ENCODE measurements around the gene LCP1. TPM values are rescaled to one million over a fixed set of nuclear protein-coding genes. Genes with fewer than 3 reads are reported as not detected.

LCP1 gene
- total and polyA plus RNA-seq, 2 donors, result 181 to 596 TPM

DNA sequence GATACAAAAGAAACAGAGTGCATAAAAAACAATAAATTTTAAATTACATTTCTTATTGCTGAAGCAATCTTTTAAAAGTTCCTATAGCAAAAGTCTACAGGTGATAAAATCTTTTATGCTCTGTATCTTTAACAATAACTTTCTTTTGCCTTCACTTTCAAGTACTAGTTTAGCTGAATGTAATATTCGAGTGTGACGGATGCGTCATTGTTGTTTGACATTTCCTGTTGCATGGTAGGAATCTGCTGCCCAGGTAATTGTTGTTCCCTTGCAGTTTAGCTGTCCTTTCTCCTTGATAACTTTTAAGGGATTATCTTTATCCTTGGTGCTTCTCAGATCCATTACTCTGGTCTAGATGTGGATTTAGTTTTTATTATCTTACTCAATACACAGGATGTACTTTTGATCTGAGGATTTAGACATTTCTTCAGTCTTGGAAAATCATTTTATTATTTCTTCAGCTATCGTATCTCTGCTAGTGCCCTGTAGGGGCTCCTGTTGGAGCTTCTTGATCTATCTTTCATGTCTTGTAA lies 75.1 kb downstream of the LCP1 start:
- Histone ChIP-seq H3K27me3 (ENCODE audit: control insufficient read depth in 2 of 2, insufficient read depth in 1 of 2, low read length in 1 of 2) (no peaks in the 10 kb centered on the region), H3K36me3 (ENCODE audit: control insufficient read depth in 2 of 2, insufficient read depth in 2 of 2, low read length in 1 of 2) (no peaks in the 10 kb centered on the region), H3K4me1 (ENCODE audit: control insufficient read depth in 2 of 2, insufficient read depth in 2 of 2, low read length in 2 of 2) (peaks cover 0 to 4% of the 10 kb centered on the region in 2 donors), H3K9me3 (ENCODE audit: control insufficient read depth in 2 of 2, insufficient read depth in 1 of 2, low read length in 1 of 2) (no peaks in the 10 kb centered on the region), H3K27ac (ENCODE audit: low read depth in 1 of 2, low read length in 1 of 2) (no peak overlapping the region), H3K4me3 (ENCODE audit: low read length in 2 of 2) (no peak overlapping the region)
- WGBS, result 38% methylated on average over 4 of the region's 4 CpGs
- peak in 1 of 9 donors; percentile 31 for DNase-seq (ENCODE audit: low read depth in 6 of 9, low spot score in 9 of 9)

DNA sequence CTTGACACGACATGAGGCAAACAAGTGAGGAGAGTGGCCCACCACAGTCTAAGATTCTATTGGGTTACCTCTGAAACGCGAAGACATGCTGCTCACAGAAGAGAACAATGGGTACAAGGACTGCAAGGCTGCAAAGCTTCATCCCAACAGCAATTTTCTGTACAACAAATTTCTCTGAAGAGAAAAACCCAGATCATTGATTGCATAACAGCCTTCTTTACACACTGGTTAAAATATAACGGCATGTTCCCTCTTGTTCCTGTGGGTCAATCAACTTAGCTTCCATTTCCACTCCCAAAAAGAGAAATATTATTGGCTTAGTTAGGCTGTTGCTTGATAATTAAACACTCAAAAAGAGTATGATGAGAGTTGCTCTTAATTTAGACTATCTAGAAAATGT lies 77.1 kb downstream of the LCP1 start, which contains the start of gene CPB2:
Gene CPB2 (minus strand): TSS at position 166 of the 400 bp plus-strand sequence. CDS start 24 bp downstream, at position 142.
- Histone ChIP-seq H3K9me3 (ENCODE audit: control insufficient read depth in 2 of 2, insufficient read depth in 1 of 2, low read length in 1 of 2) (no peaks in the 10 kb centered on the region), H3K4me1 (ENCODE audit: control insufficient read depth in 2 of 2, insufficient read depth in 2 of 2, low read length in 2 of 2) (peaks cover 0 to 4% of the 10 kb centered on the region in 2 donors), H3K27me3 (ENCODE audit: control insufficient read depth in 2 of 2, insufficient read depth in 1 of 2, low read length in 1 of 2) (no peaks in the 10 kb centered on the region), H3K27ac (ENCODE audit: low read depth in 1 of 2, low read length in 1 of 2) (no peak within 1 kb of the TSS), H3K36me3 (ENCODE audit: control insufficient read depth in 2 of 2, insufficient read depth in 2 of 2, low read length in 1 of 2) (no peaks in the 10 kb centered on the region), H3K4me3 (ENCODE audit: low read length in 2 of 2) (no peak within 1 kb of the TSS)
- 98% methylated on average over 4 of the region's 4 CpGs for WGBS
- DNase-seq (ENCODE audit: low read depth in 6 of 9, low spot score in 9 of 9), result no peak

GRCh38 chr13:46103037-46103436 lies 78.9 kb downstream of the LCP1 start:
- H3K4me1 ChIP-seq (ENCODE audit: control insufficient read depth in 2 of 2, insufficient read depth in 2 of 2, low read length in 2 of 2), result no peaks in the 10 kb centered on the region
- WGBS, result over 99% methylated on average over 7 of the region's 7 CpGs
- no peaks in the 10 kb centered on the region for H3K36me3 ChIP-seq (ENCODE audit: control insufficient read depth in 2 of 2, insufficient read depth in 2 of 2, low read length in 1 of 2)
- no peak for DNase-seq (ENCODE audit: low read depth in 6 of 9, low spot score in 9 of 9)
- no peak overlapping the region for H3K27ac ChIP-seq (ENCODE audit: low read depth in 1 of 2, low read length in 1 of 2)
- no peak overlapping the region for H3K4me3 ChIP-seq (ENCODE audit: low read length in 2 of 2)
- H3K27me3 ChIP-seq (ENCODE audit: control insufficient read depth in 2 of 2, insufficient read depth in 1 of 2, low read length in 1 of 2), result no peaks in the 10 kb centered on the region
- H3K9me3 ChIP-seq (ENCODE audit: control insufficient read depth in 2 of 2, insufficient read depth in 1 of 2, low read length in 1 of 2), result no peaks in the 10 kb centered on the region

- no peak for DNase-seq (ENCODE audit: low read depth in 6 of 9, low spot score in 9 of 9)
- no peaks in the 10 kb centered on the region for H3K9me3 ChIP-seq (ENCODE audit: control insufficient read depth in 2 of 2, insufficient read depth in 1 of 2, low read length in 1 of 2)
- H3K27me3 ChIP-seq (ENCODE audit: control insufficient read depth in 2 of 2, insufficient read depth in 1 of 2, low read length in 1 of 2), result no peaks in the 10 kb centered on the region
- no peaks in the 10 kb centered on the region for H3K4me1 ChIP-seq (ENCODE audit: control insufficient read depth in 2 of 2, insufficient read depth in 2 of 2, low read length in 2 of 2)
- H3K4me3 ChIP-seq (ENCODE audit: low read length in 2 of 2), result no peak overlapping the region
- no peaks in the 10 kb centered on the region for H3K36me3 ChIP-seq (ENCODE audit: control insufficient read depth in 2 of 2, insufficient read depth in 2 of 2, low read length in 1 of 2)
- H3K27ac ChIP-seq (ENCODE audit: low read depth in 1 of 2, low read length in 1 of 2), result no peak overlapping the region
Measured at GRCh38 chr13:46102255-46102605, 79.7 kb downstream of the LCP1 start.

GRCh38 chr13:46101484-46102254 lies 80.3 kb downstream of the LCP1 start:
- H3K4me1 ChIP-seq (ENCODE audit: control insufficient read depth in 2 of 2, insufficient read depth in 2 of 2, low read length in 2 of 2), result no peaks in the 10 kb centered on the region
- WGBS, result 84% methylated on average over 8 of the region's 8 CpGs
- no peak for DNase-seq (ENCODE audit: low read depth in 6 of 9, low spot score in 9 of 9)
- no peaks in the 10 kb centered on the region for H3K27me3 ChIP-seq (ENCODE audit: control insufficient read depth in 2 of 2, insufficient read depth in 1 of 2, low read length in 1 of 2)
- H3K4me3 ChIP-seq (ENCODE audit: low read length in 2 of 2), result no peak overlapping the region
- H3K9me3 ChIP-seq (ENCODE audit: control insufficient read depth in 2 of 2, insufficient read depth in 1 of 2, low read length in 1 of 2), result no peaks in the 10 kb centered on the region
- no peaks in the 10 kb centered on the region for H3K36me3 ChIP-seq (ENCODE audit: control insufficient read depth in 2 of 2, insufficient read depth in 2 of 2, low read length in 1 of 2)
- H3K27ac ChIP-seq (ENCODE audit: low read depth in 1 of 2, low read length in 1 of 2), result no peak overlapping the region

GRCh38 chr13:46101002-46101401 lies 81.0 kb downstream of the LCP1 start:
- 96% methylated on average over 4 of the region's 4 CpGs for WGBS
- Histone ChIP-seq H3K27me3 (ENCODE audit: control insufficient read depth in 2 of 2, insufficient read depth in 1 of 2, low read length in 1 of 2) (no peaks in the 10 kb centered on the region), H3K4me3 (ENCODE audit: low read length in 2 of 2) (no peak overlapping the region), H3K27ac (ENCODE audit: low read depth in 1 of 2, low read length in 1 of 2) (no peak overlapping the region), H3K4me1 (ENCODE audit: control insufficient read depth in 2 of 2, insufficient read depth in 2 of 2, low read length in 2 of 2) (no peaks in the 10 kb centered on the region), H3K9me3 (ENCODE audit: control insufficient read depth in 2 of 2, insufficient read depth in 1 of 2, low read length in 1 of 2) (no peaks in the 10 kb centered on the region), H3K36me3 (ENCODE audit: control insufficient read depth in 2 of 2, insufficient read depth in 2 of 2, low read length in 1 of 2) (no peaks in the 10 kb centered on the region)
- DNase-seq (ENCODE audit: low read depth in 6 of 9, low spot score in 9 of 9), result no peak

DNA sequence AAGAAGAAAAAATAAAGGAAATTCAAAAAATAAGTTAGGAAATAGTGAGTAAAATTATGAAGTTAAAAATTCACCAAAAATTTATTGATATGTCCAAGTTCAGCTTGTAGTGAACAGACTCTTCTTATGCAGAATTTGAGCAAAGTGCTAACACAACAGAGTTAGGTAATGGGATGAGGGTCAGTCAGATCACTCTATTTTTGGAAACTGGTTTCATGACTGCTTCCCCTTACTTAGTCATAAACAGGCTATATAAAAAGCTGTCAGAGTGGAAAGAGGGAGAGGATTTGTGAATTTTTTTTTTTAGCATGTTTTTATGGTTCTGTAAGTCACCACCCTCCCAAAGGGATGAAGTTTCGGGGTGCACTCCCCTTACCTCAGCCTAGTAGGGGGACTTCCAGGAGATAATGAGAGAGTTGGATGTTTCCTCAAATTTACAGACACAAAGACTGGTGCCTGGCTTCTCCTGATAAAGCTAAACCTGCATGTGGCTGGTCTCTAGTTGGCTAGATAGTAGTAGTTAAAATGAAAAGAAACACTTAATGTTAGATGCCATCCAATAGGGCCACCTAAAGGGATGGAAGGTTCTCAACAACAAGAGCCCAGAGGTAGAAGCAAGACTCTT lies 81.7 kb downstream of the LCP1 start:
- H3K36me3 ChIP-seq (ENCODE audit: control insufficient read depth in 2 of 2, insufficient read depth in 2 of 2, low read length in 1 of 2), result no peaks in the 10 kb centered on the region
- H3K27ac ChIP-seq (ENCODE audit: low read depth in 1 of 2, low read length in 1 of 2), result no peak overlapping the region
- 98% methylated on average over 1 of the region's 1 CpG for WGBS
- no peaks in the 10 kb centered on the region for H3K27me3 ChIP-seq (ENCODE audit: control insufficient read depth in 2 of 2, insufficient read depth in 1 of 2, low read length in 1 of 2)
- H3K4me1 ChIP-seq (ENCODE audit: control insufficient read depth in 2 of 2, insufficient read depth in 2 of 2, low read length in 2 of 2), result no peaks in the 10 kb centered on the region
- no peak for DNase-seq (ENCODE audit: low read depth in 6 of 9, low spot score in 9 of 9)
- H3K9me3 ChIP-seq (ENCODE audit: control insufficient read depth in 2 of 2, insufficient read depth in 1 of 2, low read length in 1 of 2), result no peaks in the 10 kb centered on the region
- no peak overlapping the region for H3K4me3 ChIP-seq (ENCODE audit: low read length in 2 of 2)

GRCh38 chr13:46097663-46098062 lies 84.3 kb downstream of the LCP1 start:
- Histone ChIP-seq H3K27me3 (ENCODE audit: control insufficient read depth in 2 of 2, insufficient read depth in 1 of 2, low read length in 1 of 2) (no peaks in the 10 kb centered on the region), H3K4me3 (ENCODE audit: low read length in 2 of 2) (no peak overlapping the region), H3K4me1 (ENCODE audit: control insufficient read depth in 2 of 2, insufficient read depth in 2 of 2, low read length in 2 of 2) (no peaks in the 10 kb centered on the region), H3K27ac (ENCODE audit: low read depth in 1 of 2, low read length in 1 of 2) (no peak overlapping the region), H3K9me3 (ENCODE audit: control insufficient read depth in 2 of 2, insufficient read depth in 1 of 2, low read length in 1 of 2) (no peaks in the 10 kb centered on the region), H3K36me3 (ENCODE audit: control insufficient read depth in 2 of 2, insufficient read depth in 2 of 2, low read length in 1 of 2) (no peaks in the 10 kb centered on the region)
- WGBS, result 97% methylated on average over 4 of the region's 4 CpGs
- no peak for DNase-seq (ENCODE audit: low read depth in 6 of 9, low spot score in 9 of 9)

DNA sequence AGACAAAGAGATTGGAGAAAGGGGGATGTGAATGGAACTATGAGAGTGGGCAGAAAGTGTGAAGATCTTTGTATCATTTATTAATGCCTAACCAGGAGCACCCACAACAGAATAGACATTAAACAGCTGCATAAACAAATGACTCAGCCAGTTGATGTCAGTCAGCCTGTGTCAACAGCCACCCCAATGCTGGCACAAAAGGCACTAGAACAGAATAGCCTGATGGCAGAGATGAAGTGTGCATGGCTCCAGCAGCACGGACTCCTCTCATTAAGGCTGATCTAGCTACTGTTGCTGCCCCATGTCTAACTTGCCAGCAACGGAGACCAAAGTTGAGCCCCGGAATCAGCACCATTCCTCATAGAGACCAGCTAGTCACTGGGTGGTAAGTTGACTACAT lies 85.0 kb downstream of the LCP1 start:
- H3K4me3 ChIP-seq (ENCODE audit: low read length in 2 of 2), result no peak overlapping the region
- H3K36me3 ChIP-seq (ENCODE audit: control insufficient read depth in 2 of 2, insufficient read depth in 2 of 2, low read length in 1 of 2), result no peaks in the 10 kb centered on the region
- WGBS, result 97% methylated on average over 3 of the region's 3 CpGs
- H3K4me1 ChIP-seq (ENCODE audit: control insufficient read depth in 2 of 2, insufficient read depth in 2 of 2, low read length in 2 of 2), result no peaks in the 10 kb centered on the region
- H3K27ac ChIP-seq (ENCODE audit: low read depth in 1 of 2, low read length in 1 of 2), result no peak overlapping the region
- no peak for DNase-seq (ENCODE audit: low read depth in 6 of 9, low spot score in 9 of 9)
- no peaks in the 10 kb centered on the region for H3K27me3 ChIP-seq (ENCODE audit: control insufficient read depth in 2 of 2, insufficient read depth in 1 of 2, low read length in 1 of 2)
- no peaks in the 10 kb centered on the region for H3K9me3 ChIP-seq (ENCODE audit: control insufficient read depth in 2 of 2, insufficient read depth in 1 of 2, low read length in 1 of 2)

Data from thymus (tissue), 11 donors.